Uterus (tissue), 2 donors: ENCODE measurements around the gene USP22.

Experiments used
- POLR2A ChIP-seq, 2 donors: fragments of 450-650 bp; IDR thresholded peaks; one replicate each; pipeline ENCODE4 v1.6.1; 2016; ENCODE audit warnings: antibody characterized with exemption in 2 of 2, mild to moderate bottlenecking in 1 of 2, moderate library complexity in 1 of 2
- TF ChIP-seq, protein P1 (sequence below), 4 experiments: fragments of 200-600 bp in 2 of 4; fragments of 450-650 bp in 2 of 4; sonication (generic) in 2 of 4; IDR thresholded peaks; one replicate each; pipeline ENCODE4 v1.5.1; 2016 to 2019; ENCODE audit warnings: antibody characterized with exemption in 4 of 4, mild to moderate bottlenecking in 2 of 4, moderate library complexity in 1 of 4

DNA sequence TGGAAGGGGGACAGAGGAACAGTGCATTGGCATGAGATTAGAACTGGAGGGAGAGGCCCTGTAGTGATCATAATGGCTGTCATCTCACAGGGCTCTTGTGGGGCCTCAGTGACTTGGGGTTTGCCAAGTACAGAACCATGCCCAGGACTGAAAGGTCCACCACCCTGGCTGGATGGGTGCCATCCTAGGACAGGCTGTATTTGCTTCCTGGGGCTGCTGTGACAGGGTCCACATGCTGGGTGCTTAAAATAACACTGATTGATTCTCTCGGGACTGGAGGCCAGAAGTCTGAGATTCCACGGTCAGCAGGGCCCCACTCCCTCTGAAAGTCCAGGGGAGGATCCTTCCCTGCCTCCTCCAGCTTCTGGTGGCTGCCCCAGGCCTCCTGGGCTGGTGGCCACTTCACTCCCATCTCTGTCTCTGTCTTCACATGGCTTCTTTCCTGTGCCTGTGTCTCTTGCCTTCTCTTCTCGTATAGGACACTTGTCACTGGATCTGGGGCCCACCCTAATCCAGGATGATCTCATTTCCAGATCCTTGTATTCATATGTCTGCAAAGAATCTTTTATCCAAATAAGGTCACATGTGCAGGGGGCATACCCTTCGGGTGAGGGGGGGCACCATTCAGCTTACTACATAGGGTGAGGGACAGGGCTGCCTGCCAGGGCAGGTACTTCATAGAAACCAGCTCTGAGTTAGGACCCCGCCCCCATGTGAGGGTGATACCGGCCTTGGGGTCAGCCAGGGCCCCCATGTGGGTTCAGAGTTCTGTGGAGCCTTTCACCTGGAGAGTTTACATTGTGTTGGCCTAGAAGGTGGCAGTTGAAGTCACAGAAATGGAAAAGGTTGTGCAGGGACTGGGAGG, 52.6 kb downstream of the USP22 start:
- TF ChIP-seq, protein P1, sequence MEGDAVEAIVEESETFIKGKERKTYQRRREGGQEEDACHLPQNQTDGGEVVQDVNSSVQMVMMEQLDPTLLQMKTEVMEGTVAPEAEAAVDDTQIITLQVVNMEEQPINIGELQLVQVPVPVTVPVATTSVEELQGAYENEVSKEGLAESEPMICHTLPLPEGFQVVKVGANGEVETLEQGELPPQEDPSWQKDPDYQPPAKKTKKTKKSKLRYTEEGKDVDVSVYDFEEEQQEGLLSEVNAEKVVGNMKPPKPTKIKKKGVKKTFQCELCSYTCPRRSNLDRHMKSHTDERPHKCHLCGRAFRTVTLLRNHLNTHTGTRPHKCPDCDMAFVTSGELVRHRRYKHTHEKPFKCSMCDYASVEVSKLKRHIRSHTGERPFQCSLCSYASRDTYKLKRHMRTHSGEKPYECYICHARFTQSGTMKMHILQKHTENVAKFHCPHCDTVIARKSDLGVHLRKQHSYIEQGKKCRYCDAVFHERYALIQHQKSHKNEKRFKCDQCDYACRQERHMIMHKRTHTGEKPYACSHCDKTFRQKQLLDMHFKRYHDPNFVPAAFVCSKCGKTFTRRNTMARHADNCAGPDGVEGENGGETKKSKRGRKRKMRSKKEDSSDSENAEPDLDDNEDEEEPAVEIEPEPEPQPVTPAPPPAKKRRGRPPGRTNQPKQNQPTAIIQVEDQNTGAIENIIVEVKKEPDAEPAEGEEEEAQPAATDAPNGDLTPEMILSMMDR (IDR thresholded peaks at IDR 0.05): no peak
- no peak for TF ChIP-seq POLR2A (IDR thresholded peaks at IDR 0.05)
